ENCODE data around the gene EIF2B2.

GRCh38 chr14:74980398-74980730, 22.4 kb upstream of the EIF2B2 start:
- TF ChIP-seq POLR2AphosphoS5 (IDR thresholded peaks at IDR 0.05; ENCODE audit: low read depth, low read length) (no peak), POLR2A (IDR thresholded peaks at IDR 0.05; ENCODE audit: low read depth, low read length) (no peak), SPI1 (IDR thresholded peaks at IDR 0.05; ENCODE audit: low read depth, low read length) (no peak), TAF1 (IDR thresholded peaks at IDR 0.05; ENCODE audit: low read depth, low read length) (no peak), PAX5 (IDR thresholded peaks at IDR 0.05; ENCODE audit: insufficient read depth, low read length, severe bottlenecking) (no peak), POU2F2 (IDR thresholded peaks at IDR 0.05; ENCODE audit: low read depth, low read length) (no peak)
